ENCODE results near the gene BEST4. TPM values are rescaled to one million over a fixed set of nuclear protein-coding genes. Genes with fewer than 3 reads are reported as not detected.

BEST4 gene
- total and polyA plus RNA-seq, 2 of the 8 experiments (the other 6 are each of a cell fraction or from before 2014, with no cell fraction given) = 0.76 to 1.4 TPM

GRCh38 chr1:44810101-44810761, 22.3 kb upstream of the BEST4 start:
- no peak overlapping the region for H2BK20ac ChIP-seq (ENCODE audit: low read length)
- H3K9me3 ChIP-seq (ENCODE audit: insufficient read depth in 2 of 2, low read depth in 1 of 2, low read length in 1 of 2) = no peaks in the 10 kb centered on the region
- CTCF ChIA-PET (ENCODE audit: partially characterized antibody) = interaction anchor here (1.0 to 5.4 kb wide), 9 partner anchors 9 to 78 kb away, joined by 3 to 37 read pairs (median 11); partner anchors contain the start of genes PLK3 and RNU5D-1
- peak overlapping the region; percentile 96; the same call in 1 of the 2 replicates for H2AK5ac ChIP-seq (ENCODE audit: low read depth, low read length)
- no peak for DNase-seq (ENCODE audit: low read depth in 1 of 2, low spot score in 2 of 2)
- no peak overlapping the region for H3K56ac ChIP-seq (replicated peaks; ENCODE audit: insufficient read length, low read depth, low read length)
- no peak overlapping the region for H4K8ac ChIP-seq (ENCODE audit: extremely low read depth, insufficient read depth, low read length)
- no peak overlapping the region for H4K91ac ChIP-seq (replicated peaks; ENCODE audit: insufficient read length, low read length)
- H3K4me2 ChIP-seq (ENCODE audit: insufficient read depth in 1 of 2, low read depth in 2 of 2, low read length in 2 of 2) = no peak overlapping the region; a peak in 1 of 4 replicates
- H3K23me2 ChIP-seq (ENCODE audit: low read depth, low read length) = peaks cover 6% of the 10 kb centered on the region; the same call in 1 of the 2 replicates
- H3K9ac ChIP-seq (replicated peaks in 1 of 4; ENCODE audit: extremely low read depth in 1 of 4, low read depth in 3 of 4, low read length in 3 of 4) = no peak overlapping the region
- H2BK120ac ChIP-seq (replicated peaks; ENCODE audit: low read depth, low read length) = no peak overlapping the region
- H3K14ac ChIP-seq (ENCODE audit: insufficient read length) = no peak overlapping the region
- peak overlapping the region; percentile 99 for H2BK12ac ChIP-seq (ENCODE audit: low read depth, low read length)
- H2BK5ac ChIP-seq (ENCODE audit: low read depth, low read length) = 0 out of 2 replicates have a peak overlapping the region, but pooled peaks have one; percentile 88
- H4K5ac ChIP-seq (ENCODE audit: insufficient read length, low read depth, low read length) = no peak overlapping the region
- no peak overlapping the region for H2AFZ ChIP-seq (ENCODE audit: low read length)
- peak overlapping the region; percentile 92; the same call in 1 of the 2 replicates for H2BK15ac ChIP-seq (ENCODE audit: low read length)
- H3K4me3 ChIP-seq (ENCODE audit: extremely low read depth in 1 of 4, insufficient read depth in 2 of 4, low read depth in 3 of 4, low read length in 4 of 4) = no peak overlapping the region
- 89% methylated on average over 11 of the region's 12 CpGs; no CpG with 5 or more reads in 1 of the 2 experiments for whole genome bisulfite sequencing, 2 experiments (ENCODE audit: extremely low coverage in 1 of 2, insufficient coverage in 1 of 2, insufficient read length in 1 of 2, insufficient replicate concordance in 2 of 2, low coverage in 1 of 2, low lambda C conversion rate in 2 of 2, missing lambda C conversion rate in 1 of 2)
- H3K36me3 ChIP-seq (ENCODE audit: control insufficient read depth in 2 of 4, insufficient read depth in 4 of 4, low read length in 3 of 4) = peaks cover 0 to 6% (median 0%) of the 10 kb centered on the region in 4 experiments; a peak in 3 of 8 replicates
- H3K4ac ChIP-seq (replicated peaks; ENCODE audit: insufficient read length, low read depth, low read length) = no peak overlapping the region
- H3K23ac ChIP-seq (ENCODE audit: insufficient read length) = no peak overlapping the region
- H3K79me2 ChIP-seq (ENCODE audit: control insufficient read depth in 1 of 2, insufficient read depth in 2 of 2, low read length in 2 of 2) = no peaks in the 10 kb centered on the region
- POLR2A ChIA-PET (ENCODE audit: partially characterized antibody) = interaction anchor here (0.9 to 19.2 kb wide), 10 partner anchors 10 to 89 kb away, joined by 3 to 547 read pairs (median 20); partner anchors contain the start of genes BEST4, PLK3 and RPS8
- peaks cover 10 to 43% (median 34%) of the 10 kb centered on the region in 4 experiments for H3K4me1 ChIP-seq (replicated peaks in 1 of 4; ENCODE audit: control insufficient read depth in 3 of 4, insufficient read depth in 4 of 4, low read length in 3 of 4)
- no peaks in the 10 kb centered on the region for H4K20me1 ChIP-seq (replicated peaks in 1 of 2; ENCODE audit: control insufficient read depth in 1 of 2, insufficient read depth in 2 of 2, low read length in 2 of 2)
- H3K18ac ChIP-seq (ENCODE audit: extremely low read depth, low read length) = peak overlapping the region; percentile 1
- peaks cover 0 to 8% (median 1%) of the 10 kb centered on the region in 4 experiments; a peak in 4 of 7 replicates for H3K27me3 ChIP-seq (replicated peaks in 1 of 4; ENCODE audit: control insufficient read depth in 3 of 4, extremely low read depth in 1 of 4, insufficient read depth in 3 of 4, low read length in 3 of 4)
- FAIRE-seq = no peak
- no peaks in the 10 kb centered on the region for H3K79me1 ChIP-seq (ENCODE audit: low read depth, low read length)
- no peak overlapping the region for H3K27ac ChIP-seq (ENCODE audit: low read depth, low read length)
- TF ChIP-seq CTBP2 (IDR thresholded peaks at IDR 0.05; ENCODE audit: borderline replicate concordance, insufficient read depth, insufficient read length, low read length) (no peak), TAF7 (optimal IDR thresholded peaks at IDR 0.05; ENCODE audit: borderline replicate concordance, low read depth, low read length) (no peak), CBX5 (IDR thresholded peaks at IDR 0.05; ENCODE audit: low read depth, low read length) (no peak), SIN3A (conservative IDR thresholded peaks at IDR 0.05 in 1 of 2, IDR thresholded peaks at IDR 0.05 in 1 of 2; ENCODE audit: low read depth in 1 of 2, low read length in 2 of 2) (no peak), RFX5 (IDR thresholded peaks at IDR 0.05; ENCODE audit: borderline replicate concordance, low read depth, low read length) (no peak), TEAD4 (IDR thresholded peaks at IDR 0.05; ENCODE audit: low read depth, low read length) (no peak), BACH1 (IDR thresholded peaks at IDR 0.05; ENCODE audit: low read length) (no peak), RXRA (IDR thresholded peaks at IDR 0.05; ENCODE audit: insufficient read depth, low read depth, low read length) (no peak)
- TF ChIP-seq, protein P1, sequence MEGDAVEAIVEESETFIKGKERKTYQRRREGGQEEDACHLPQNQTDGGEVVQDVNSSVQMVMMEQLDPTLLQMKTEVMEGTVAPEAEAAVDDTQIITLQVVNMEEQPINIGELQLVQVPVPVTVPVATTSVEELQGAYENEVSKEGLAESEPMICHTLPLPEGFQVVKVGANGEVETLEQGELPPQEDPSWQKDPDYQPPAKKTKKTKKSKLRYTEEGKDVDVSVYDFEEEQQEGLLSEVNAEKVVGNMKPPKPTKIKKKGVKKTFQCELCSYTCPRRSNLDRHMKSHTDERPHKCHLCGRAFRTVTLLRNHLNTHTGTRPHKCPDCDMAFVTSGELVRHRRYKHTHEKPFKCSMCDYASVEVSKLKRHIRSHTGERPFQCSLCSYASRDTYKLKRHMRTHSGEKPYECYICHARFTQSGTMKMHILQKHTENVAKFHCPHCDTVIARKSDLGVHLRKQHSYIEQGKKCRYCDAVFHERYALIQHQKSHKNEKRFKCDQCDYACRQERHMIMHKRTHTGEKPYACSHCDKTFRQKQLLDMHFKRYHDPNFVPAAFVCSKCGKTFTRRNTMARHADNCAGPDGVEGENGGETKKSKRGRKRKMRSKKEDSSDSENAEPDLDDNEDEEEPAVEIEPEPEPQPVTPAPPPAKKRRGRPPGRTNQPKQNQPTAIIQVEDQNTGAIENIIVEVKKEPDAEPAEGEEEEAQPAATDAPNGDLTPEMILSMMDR (IDR thresholded peaks at IDR 0.05; ENCODE audit: control extremely low read depth in 1 of 3, insufficient read depth in 1 of 3, low read depth in 1 of 3, low read length in 3 of 3) = no peak
